HK-2 (cell line): ENCODE results near the gene DUSP1.
"Not testable (repeated sequence)": the region's sequence is repeated elsewhere in the genome, so short reads cannot be mapped to it uniquely, and the experiment has no call there.

ENCODE experiments used
- DNase-seq: peaks from one replicate; pipeline ENCODE4 v3.0.0-alpha.2; 2018; ENCODE audit not compliant: unreplicated experiment

The DUSP1 gene

GRCh38 chr5:172797771-172798191 is 26.8 kb upstream of the DUSP1 start:
- DNase-seq = no peak

GRCh38 chr5:172796306-172796705 is 25.3 kb upstream of the DUSP1 start:
- no peak for DNase-seq

- no peak for DNase-seq
Observed at GRCh38 chr5:172795318-172795977, 24.5 kb upstream of the DUSP1 start.

- no peak for DNase-seq
Observed at GRCh38 chr5:172793577-172794488, 22.8 kb upstream of the DUSP1 start.

GRCh38 chr5:172792701-172793570 is 21.9 kb upstream of the DUSP1 start:
- no peak for DNase-seq

- DNase-seq = no peak
Observed at GRCh38 chr5:172791726-172792445, 20.9 kb upstream of the DUSP1 start.

GRCh38 chr5:172791286-172791685 is 20.3 kb upstream of the DUSP1 start:
- DNase-seq = no peak

GRCh38 chr5:172790496-172790889 is 19.5 kb upstream of the DUSP1 start:
- no peak for DNase-seq

- no peak for DNase-seq
Observed at GRCh38 chr5:172789687-172790495, 18.9 kb upstream of the DUSP1 start.

- no peak for DNase-seq
Observed at GRCh38 chr5:172788771-172789686, 18.0 kb upstream of the DUSP1 start.

- DNase-seq = not testable (repeated sequence)
Observed at GRCh38 chr5:172787538-172787937, 16.5 kb upstream of the DUSP1 start.

- DNase-seq = no peak
Observed at GRCh38 chr5:172786736-172787462, 15.9 kb upstream of the DUSP1 start.

- DNase-seq = no peak
Observed at GRCh38 chr5:172785429-172786088, 14.6 kb upstream of the DUSP1 start.

- DNase-seq = not testable (repeated sequence)
Observed at GRCh38 chr5:172784162-172784561, 13.2 kb upstream of the DUSP1 start.

GRCh38 chr5:172783319-172783718 is 12.3 kb upstream of the DUSP1 start:
- not testable (repeated sequence) for DNase-seq

- DNase-seq = no peak
Observed at GRCh38 chr5:172782169-172783039, 11.4 kb upstream of the DUSP1 start.

- DNase-seq = no peak
Observed at GRCh38 chr5:172779691-172780341, 8.8 kb upstream of the DUSP1 start.
